Measurements from ENCODE around the gene PDE4D. TPM values are rescaled to one million over a fixed set of nuclear protein-coding genes. Genes with fewer than 3 reads are reported as not detected.

PDE4D gene
- total and polyA plus RNA-seq, 11 donors: 5.2 to 68.3 (median 42.1) TPM

GRCh38 chr5:59528202-59528862 is 365.2 kb downstream of the PDE4D start:
- TF ChIP-seq POLR2A (IDR thresholded peaks at IDR 0.05) (no peak), CTCF (IDR thresholded peaks at IDR 0.05) (no peak)
- DNase-seq (no peak), ATAC-seq (no peak)
- intact Hi-C loops (cut with DNase I): no loop called here
- WGBS, 4 donors: 21 to 34% (median 25%) methylated on average over 2 of the region's 2 CpGs
- no peak overlapping the region for H3K27ac ChIP-seq
- H3K27me3 ChIP-seq: no peaks in the 10 kb centered on the region
- no peaks in the 10 kb centered on the region for H3K4me1 ChIP-seq
- no peaks in the 10 kb centered on the region for H3K36me3 ChIP-seq
- no peak overlapping the region for H3K4me3 ChIP-seq
- peaks cover 0 to 4% (median 0%) of the 10 kb centered on the region in 12 donors for H3K9me3 ChIP-seq

- TF ChIP-seq POLR2A (IDR thresholded peaks at IDR 0.05): no peak
- no peak for TF ChIP-seq CTCF (IDR thresholded peaks at IDR 0.05)
- ATAC-seq: no peak
- Histone ChIP-seq H3K4me3 (no peak overlapping the region), H3K4me1 (no peaks in the 10 kb centered on the region), H3K9me3 (peaks cover 0 to 4% (median 0%) of the 10 kb centered on the region in 12 donors), H3K36me3 (no peaks in the 10 kb centered on the region), H3K27ac (no peak overlapping the region), H3K27me3 (no peaks in the 10 kb centered on the region)
- DNase-seq: no peak
- intact Hi-C loops (cut with DNase I): no loop called here
- WGBS, 4 donors: 64 to 90% (median 87%) methylated on average over 1 of the region's 1 CpG
Observed at GRCh38 chr5:59525957-59526356, 367.6 kb downstream of the PDE4D start.

- Histone ChIP-seq H3K27ac (no peak overlapping the region), H3K36me3 (no peaks in the 10 kb centered on the region), H3K4me3 (no peak overlapping the region), H3K27me3 (no peaks in the 10 kb centered on the region), H3K4me1 (no peaks in the 10 kb centered on the region), H3K9me3 (peaks cover 0 to 4% (median 0%) of the 10 kb centered on the region in 12 donors)
- DNase-seq: no peak
- ATAC-seq: no peak
- 89 to 93% (median 90%) methylated on average over 3 of the region's 3 CpGs for WGBS, 4 donors
- no peak for TF ChIP-seq POLR2A (IDR thresholded peaks at IDR 0.05)
- no peak for TF ChIP-seq CTCF (IDR thresholded peaks at IDR 0.05)
- intact Hi-C loops (cut with DNase I): no loop called here
Observed at GRCh38 chr5:59525311-59525710, 368.2 kb downstream of the PDE4D start.

GRCh38 chr5:59522201-59522831 is 371.2 kb downstream of the PDE4D start:
- intact Hi-C loops (cut with DNase I): no loop called here
- peaks cover 0 to 4% (median 0%) of the 10 kb centered on the region in 12 donors for H3K9me3 ChIP-seq
- WGBS, 4 donors: 70 to 93% (median 81%) methylated on average over 3 of the region's 3 CpGs
- H3K4me3 ChIP-seq: no peak overlapping the region
- DNase-seq: no peak
- H3K36me3 ChIP-seq: no peaks in the 10 kb centered on the region
- no peaks in the 10 kb centered on the region for H3K4me1 ChIP-seq
- ATAC-seq: no peak
- no peaks in the 10 kb centered on the region for H3K27me3 ChIP-seq
- no peak overlapping the region for H3K27ac ChIP-seq
- TF ChIP-seq POLR2A (IDR thresholded peaks at IDR 0.05) (no peak), CTCF (IDR thresholded peaks at IDR 0.05) (no peak)

All from heart left ventricle (tissue), 16 donors.